IPS DF 4.7 (cell line): ENCODE data around the gene CA10.

Experiments
- DNase-seq: peaks from one replicate; pipeline ENCODE4 v3.0.0-alpha.2; 2013; ENCODE audit warnings: low spot score; ENCODE audit errors: extremely low read depth

Gene CA10

DNA sequence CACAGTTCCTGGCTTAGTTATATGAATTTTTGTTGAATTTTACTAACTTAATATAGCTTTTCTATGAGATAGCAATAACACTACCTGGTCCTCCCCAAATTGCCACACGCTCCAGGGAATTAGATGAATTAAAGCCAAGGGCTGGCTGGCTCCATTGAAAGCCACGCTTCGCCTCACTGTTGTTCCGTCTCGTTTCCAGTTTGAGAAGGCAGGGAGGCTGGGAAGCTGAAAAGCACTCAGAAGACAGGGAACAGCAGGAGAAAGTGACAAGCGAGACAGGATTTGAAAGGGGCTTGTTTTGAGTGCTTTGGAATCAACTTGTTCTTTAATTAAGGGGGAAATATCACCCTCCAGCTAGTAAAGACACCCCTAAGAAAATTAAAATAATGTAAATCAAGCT is 425.3 kb downstream of the CA10 start:
- DNase-seq = no peak

GRCh38 chr17:51731941-51732722 is 426.4 kb downstream of the CA10 start:
- no peak for DNase-seq

- no peak for DNase-seq
Observed at GRCh38 chr17:51730303-51731050, 428.0 kb downstream of the CA10 start.

DNA sequence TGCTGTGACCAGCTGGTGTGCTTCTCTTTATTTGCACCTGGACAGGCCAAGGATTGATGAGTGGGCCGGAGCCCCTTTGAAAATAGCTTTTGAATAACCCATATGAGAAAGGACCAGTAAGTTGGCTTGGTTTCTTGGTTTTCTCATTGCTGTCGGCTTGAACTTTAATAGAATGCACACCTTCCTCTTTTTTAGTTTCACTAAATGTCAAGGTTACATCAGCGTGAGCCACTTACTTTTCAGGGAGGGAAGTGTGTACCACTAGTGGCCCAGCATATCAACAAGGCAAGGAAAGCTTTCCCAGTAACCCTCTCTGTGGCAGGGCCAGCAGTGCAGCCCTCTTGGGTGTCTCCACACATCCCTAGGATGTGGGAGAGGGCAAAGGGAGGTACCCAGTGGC is 433.3 kb downstream of the CA10 start:
- no peak for DNase-seq

DNA sequence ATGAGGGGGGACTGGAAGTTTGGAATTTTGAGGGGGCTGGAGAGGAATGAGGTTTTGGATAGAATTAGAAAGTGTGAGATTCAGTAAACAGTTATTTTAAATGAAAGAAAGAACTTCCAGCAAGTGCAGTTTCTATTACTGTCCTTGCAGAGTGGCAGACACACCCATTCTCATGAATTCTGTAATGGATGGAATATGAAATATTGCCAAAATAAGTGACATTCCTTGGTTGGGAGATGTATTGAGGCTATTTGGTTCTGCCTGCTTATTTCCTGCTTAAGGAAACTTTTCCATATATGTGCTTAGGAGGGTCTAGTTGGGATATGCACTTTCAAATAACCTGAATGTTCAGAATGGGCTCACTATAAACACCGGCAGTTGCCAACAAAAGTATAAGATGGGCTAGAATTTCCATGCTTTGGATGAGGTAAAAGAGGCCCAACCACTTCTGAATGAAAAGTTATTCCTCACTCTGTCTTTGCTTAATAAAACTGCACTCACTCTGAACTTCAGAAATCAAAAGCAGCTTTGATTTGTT is 434.4 kb downstream of the CA10 start:
- no peak for DNase-seq

DNA sequence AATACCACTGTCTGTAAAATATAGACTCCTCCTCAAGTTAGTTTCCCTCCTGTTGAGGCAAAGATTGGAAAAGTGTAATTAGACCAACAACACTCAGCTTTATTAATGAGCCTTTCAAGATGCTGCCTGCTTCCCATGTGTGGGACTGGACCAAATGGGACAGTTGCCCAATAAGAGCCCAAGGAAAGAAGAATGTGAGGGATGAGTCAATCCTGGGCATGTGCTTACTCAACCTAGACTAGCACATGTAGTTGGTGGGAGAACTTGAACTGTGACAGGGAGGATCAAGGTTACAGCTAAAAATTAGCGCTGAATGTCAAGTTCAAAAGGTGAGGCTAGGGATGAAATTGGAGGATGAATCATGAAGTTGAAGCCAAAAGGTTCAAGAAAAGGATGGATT is 435.5 kb downstream of the CA10 start:
- DNase-seq = no peak

DNA sequence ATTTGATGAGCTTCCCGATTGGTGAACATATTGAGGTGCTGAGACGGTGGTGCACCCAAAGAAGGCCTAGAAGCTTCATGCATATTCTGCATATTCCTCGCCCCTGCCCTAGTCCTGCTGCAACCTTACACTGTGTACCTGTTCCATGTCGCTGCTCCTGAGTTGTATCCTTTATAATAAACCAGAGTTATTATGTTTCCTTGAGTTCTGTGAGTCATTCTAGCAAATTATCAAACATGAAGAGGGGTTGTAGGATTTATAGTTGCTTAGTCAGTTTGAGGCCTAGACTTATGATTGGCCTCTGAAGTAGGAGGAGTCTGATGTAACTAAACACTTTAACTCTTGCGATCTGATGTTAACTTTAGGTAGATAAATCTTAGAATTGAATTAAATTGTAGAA is 436.8 kb downstream of the CA10 start:
- DNase-seq = no peak

- DNase-seq = no peak
Observed at GRCh38 chr17:51720439-51720838, 438.1 kb downstream of the CA10 start.

DNA sequence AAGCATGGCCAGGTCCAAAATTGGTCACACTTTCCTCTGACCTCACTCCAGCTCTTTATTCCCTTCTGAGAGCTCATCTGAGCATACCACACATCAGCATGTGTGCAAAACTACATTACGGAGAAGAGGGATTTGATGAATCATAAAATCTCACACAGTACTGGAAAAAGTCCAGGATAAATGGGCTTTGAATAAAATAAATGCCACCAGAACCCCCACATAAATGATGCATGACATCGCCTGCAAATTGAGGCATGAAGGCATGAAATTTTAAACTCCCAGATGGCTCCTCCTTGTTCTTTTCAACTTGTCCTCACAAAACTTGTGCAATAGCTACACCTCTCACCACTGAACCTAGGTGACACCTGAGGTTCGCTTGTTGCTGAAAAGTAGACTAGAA is 439.5 kb downstream of the CA10 start:
- no peak for DNase-seq

DNA sequence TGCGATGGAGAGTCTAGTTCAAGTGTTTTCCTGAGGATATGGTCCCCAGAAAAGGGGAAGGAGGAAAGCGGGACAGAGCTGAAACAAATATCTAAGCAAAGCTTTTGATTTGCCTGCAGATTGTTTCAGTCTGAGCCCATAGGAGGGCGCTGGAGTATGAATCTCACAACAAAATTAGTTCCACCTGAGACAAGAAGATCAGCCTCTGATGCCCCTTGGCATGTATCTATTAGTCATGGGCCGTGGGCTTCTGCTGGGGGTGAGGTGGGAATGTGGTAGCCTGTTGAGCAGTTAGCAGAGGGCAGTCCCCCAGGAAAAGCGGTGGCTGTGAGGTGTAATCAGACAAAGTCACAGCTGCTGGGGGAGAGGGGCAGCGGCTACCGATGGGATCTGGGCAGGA is 446.9 kb downstream of the CA10 start:
- DNase-seq = no peak

DNA sequence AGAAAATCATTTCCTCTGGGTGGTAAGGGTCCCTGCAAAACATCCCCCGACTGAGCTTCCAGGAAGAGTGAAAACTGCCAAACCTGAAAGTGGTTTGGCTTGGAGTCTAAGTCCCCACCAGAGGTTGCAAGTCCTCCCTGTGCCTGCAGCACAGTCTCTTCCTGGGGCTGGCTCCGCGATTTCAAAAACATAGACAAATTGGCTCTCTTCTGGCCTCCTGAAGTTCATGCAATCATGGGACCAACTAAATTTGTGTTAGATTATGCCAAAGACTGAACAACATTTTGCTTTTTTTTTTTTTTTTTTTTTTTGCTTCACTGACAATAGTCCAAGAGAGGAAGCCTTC is 447.9 kb downstream of the CA10 start:
- DNase-seq = no peak

GRCh38 chr17:51709694-51710633 is 448.6 kb downstream of the CA10 start:
- DNase-seq = no peak

DNA sequence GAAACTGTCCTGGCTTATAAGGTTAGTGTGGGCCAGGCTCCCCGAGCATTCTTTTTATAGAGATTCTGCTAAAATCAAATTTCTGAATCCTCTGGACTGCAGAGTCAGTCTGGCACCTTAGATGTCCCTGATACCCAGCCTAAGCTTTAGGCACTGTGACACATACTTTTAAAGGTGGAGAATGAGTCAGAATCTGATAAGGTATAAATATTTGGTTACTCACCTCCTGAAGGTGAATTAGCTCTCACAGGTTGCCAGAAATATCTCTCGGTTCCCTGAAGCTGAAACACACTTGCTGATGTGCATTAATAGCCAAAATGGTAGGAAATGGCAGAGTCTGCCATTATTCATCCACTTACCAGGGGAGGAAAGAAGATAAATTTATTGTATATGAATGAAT is 451.3 kb downstream of the CA10 start:
- DNase-seq = no peak

DNA sequence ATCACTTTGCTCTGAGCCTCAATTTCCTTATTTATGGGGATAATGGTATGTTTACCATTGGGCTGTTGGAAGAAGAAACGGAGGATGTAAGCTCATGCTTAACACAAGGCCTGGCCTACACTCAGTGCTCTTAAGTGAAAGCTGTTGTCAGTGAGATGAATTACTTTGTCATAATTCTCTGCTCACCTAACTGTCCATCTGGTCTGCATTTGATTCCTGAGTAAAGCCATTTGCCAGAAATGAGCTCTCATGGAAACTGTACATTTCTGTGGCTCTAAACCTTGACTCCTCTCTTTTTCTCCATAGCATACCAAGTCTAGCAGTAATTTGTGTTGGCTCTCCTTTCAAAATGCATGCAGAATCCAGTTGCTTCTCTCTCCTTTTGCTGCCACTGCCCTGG is 452.4 kb downstream of the CA10 start:
- DNase-seq = no peak

GRCh38 chr17:51703361-51704341 is 454.9 kb downstream of the CA10 start:
- DNase-seq = no peak

DNA sequence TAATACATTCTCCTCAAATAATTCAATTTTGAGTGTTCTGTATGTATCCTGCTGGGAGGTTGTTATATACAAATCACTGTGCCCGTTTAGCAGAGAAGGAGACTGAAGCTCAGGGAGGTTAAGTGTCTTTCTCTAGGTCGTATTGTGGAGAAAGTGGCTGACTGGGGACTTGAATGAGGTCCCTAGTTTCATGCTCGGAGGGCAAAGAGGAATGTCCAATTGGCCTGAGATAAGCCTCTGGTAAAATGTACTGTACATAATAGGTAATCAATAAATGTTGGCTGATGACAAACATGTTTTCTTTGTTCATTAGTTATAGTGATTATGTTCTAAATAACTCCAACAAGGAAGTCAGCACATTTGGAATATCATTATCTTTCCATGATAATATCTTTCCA is 455.6 kb downstream of the CA10 start:
- no peak for DNase-seq

- no peak for DNase-seq
Observed at GRCh38 chr17:51701501-51701900, 457.0 kb downstream of the CA10 start.

DNA sequence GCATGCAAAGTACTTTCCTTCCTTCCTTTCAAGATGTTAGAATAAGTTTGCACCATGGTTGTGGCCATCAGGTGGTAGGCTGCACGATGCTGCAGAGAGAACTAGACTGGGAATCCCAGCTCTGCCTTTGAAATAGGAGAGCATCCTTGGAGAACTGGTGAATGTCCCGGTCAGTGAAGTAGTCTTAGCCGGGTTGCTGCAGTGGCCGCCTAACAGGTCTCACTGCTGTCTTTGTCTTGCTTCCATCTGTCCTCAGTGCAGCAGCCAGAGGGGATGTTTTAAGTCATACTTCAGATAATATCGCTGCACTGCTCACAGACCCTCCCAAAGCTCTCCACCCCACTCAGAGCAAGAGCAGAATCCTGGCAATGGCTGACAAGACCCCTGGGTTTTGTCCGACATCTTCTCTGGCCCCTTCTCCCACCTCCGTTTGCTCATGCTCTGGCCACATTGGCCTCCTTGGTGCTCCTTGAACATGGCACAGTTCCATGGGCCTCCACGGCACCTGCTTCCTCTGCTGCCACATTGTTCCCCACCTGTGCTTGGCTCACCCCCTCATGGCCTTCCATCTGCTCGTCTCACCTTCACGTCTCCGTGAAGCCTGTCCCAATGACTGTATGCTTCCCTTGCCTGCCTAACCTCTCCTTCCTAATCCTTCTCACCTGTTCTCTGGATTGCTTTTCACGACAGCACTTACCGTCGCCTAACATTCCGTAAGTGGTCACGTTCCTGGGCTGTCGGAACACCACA is 458.3 kb downstream of the CA10 start:
- DNase-seq = no peak

GRCh38 chr17:51699303-51699702 is 459.2 kb downstream of the CA10 start:
- no peak for DNase-seq

DNA sequence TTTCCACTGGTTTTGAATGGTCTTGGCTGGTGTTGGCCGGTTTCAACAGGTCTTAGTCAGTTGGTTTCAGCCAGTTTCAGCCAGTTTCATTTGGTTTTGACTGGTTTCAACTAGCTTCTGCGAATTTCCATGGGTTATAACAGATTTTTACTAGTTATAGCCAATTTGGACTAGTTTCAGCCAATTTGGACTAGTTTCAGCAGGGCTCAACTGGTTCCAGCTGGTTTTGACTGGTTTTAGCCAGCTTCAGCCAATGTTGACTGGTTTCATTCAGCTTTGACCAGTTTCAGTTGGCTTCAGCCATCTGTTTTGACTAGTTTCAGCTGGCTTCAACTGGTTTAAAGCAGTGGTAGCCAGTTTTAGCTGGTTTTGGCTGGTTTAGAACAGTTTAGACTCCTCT is 465.6 kb downstream of the CA10 start:
- DNase-seq = no peak
